HG02642 (cell line): ENCODE results near the gene FOXL2.
"Not testable (repeated sequence)": the region's sequence is repeated elsewhere in the genome, so short reads cannot be mapped to it uniquely, and the experiment has no call there.

Experiments
- ATAC-seq: cut with Tn5 transposase; IDR thresholded peaks from one replicate; pipeline ENCODE4 v1.9.1; 2021; ENCODE audit warnings: mild to moderate bottlenecking; ENCODE audit not compliant: unreplicated experiment, poor library complexity

The FOXL2 gene

DNA sequence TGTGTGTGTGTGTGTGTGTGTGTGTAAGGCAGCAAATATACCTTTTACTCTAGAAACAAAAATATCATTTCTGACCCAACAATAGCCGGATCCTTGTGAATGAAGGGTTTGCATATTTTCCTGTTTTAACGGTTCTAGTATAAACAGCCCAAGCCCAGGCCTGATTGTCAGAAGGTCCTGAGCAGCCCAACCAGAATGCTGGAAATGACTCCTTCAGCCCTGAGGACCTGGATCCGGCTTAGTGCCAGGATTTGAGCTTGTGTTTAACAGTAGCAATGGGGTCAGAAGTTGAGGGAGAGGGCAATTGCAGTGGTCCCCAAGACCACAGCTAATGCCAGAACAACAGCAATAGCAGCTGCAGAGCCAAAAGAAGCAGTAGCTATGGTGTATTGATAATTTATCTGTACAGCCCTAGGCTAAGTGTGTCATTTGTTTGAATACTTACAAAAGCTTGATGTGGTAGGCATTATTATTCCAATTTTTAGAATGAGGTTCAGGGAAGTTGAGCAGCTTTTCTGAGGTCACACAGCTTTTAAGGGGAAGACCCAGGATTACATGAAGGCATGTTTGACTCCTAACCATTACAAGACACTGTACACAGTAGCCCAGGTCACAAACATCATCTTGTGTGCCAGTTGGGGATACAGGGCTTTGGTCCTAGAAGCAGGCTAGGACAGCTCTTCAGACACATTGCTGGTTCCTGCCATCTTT is 12.8 kb downstream of the FOXL2 start:
- no peak for ATAC-seq

GRCh38 chr3:138933068-138933668 is 13.8 kb downstream of the FOXL2 start:
- no peak for ATAC-seq

DNA sequence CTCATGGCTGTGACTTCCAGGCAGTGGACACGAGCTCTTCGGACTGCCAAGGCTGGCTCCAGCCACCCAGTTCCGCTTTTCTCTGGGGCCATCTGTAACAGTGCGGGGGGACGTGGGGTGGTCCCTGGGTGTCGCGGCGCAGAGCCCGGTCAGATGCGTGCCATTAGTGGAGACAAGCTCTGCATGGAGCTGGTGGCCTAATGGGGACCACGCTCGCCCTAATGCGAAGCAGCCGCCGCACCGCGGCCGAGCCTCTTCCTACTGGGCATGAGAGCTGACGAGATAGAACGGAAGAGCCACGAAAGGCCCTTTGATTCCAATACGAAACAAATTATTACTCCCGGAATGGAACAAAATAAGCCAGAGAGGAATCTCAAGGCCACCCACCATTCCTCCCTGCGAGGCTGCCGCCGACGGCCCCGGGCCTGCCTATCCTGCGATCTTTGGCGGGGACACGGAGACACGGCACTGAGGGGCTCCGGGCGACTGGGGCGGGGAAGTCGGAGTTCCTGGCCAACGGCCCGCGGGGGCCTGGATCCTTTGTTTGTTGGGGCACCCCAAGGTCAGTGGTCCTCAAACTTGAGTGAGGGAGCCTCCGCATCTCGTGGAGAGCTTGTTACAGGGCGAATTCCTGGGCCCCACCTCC is 18.1 kb downstream of the FOXL2 start:
- ATAC-seq: no peak

GRCh38 chr3:138923531-138923994 is 23.4 kb downstream of the FOXL2 start:
- peak; percentile 80 for ATAC-seq

- ATAC-seq: not testable (repeated sequence)
These were observed 24.5 kb downstream of the FOXL2 start for GRCh38 chr3:138922400-138922799.

GRCh38 chr3:138921316-138922292 is 25.3 kb downstream of the FOXL2 start:
- no peak for ATAC-seq

- ATAC-seq: no peak
These were observed 27.6 kb downstream of the FOXL2 start for GRCh38 chr3:138919325-138919724.

- ATAC-seq: no peak
These were observed 30.1 kb downstream of the FOXL2 start for GRCh38 chr3:138916824-138917223.

GRCh38 chr3:138915503-138916498 is 31.1 kb downstream of the FOXL2 start:
- peak; percentile 89 for ATAC-seq

GRCh38 chr3:138914870-138915502 is 32.0 kb downstream of the FOXL2 start:
- ATAC-seq: peak; percentile 21

GRCh38 chr3:138913766-138914165 is 33.2 kb downstream of the FOXL2 start:
- no peak for ATAC-seq

DNA sequence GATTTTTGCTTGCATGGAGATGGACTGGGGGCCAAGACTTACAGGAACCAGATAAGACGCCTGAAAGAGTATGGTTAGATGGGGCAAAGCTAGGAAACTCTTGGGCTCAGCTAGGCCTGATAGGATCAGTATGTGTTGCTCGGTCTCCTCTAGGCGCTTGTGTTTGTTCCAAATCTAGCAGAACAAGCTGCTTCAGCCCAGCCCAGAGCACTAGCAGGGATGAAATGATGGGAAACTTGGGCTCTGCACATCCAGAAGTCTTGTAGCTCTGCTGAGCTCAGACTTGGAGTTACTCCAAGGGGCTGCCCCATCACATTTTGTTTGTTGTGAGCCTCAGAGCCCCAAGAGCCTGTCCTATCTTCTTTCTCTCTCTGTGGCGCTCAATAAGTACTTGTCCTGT is 34.7 kb downstream of the FOXL2 start:
- no peak for ATAC-seq

DNA sequence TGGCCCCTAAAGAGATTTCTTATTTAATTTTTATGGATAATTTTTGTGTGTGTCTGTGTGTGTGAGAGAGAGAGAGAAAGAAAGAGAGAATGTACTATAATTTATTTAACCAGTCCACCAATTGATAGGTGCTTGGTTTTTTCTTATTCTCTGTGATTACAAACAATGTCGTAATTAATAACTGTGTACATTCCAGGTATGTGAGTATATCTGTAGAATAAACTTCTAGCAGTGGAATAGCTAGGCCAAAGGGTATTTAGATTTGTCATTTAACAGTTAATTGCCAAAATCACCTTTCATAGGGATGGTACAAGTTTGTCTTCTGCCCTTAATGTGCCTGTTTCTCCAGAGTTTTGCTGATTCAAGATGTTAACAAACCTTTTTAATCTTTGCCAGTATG is 35.3 kb downstream of the FOXL2 start:
- ATAC-seq: no peak

GRCh38 chr3:138909904-138910303 is 37.0 kb downstream of the FOXL2 start:
- ATAC-seq: no peak

DNA sequence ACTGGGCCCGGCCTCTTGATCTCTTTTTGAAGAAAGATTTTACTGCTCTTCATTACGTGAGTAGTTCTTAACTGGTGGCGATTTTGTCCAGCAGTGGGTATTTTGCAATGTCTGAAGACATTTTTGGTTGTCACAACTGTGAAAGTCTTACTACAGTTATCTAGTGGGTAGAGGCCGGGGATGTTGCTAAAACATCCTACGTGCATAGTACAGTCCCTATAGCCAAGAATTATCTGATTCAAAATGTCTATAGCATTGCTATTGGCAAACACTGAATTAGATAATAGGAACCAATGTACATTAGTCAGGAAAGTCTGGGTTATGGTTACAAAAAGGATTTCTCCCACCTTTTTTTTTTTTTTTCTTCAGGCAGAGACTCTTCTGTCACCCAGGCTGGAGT is 38.1 kb downstream of the FOXL2 start:
- no peak for ATAC-seq

DNA sequence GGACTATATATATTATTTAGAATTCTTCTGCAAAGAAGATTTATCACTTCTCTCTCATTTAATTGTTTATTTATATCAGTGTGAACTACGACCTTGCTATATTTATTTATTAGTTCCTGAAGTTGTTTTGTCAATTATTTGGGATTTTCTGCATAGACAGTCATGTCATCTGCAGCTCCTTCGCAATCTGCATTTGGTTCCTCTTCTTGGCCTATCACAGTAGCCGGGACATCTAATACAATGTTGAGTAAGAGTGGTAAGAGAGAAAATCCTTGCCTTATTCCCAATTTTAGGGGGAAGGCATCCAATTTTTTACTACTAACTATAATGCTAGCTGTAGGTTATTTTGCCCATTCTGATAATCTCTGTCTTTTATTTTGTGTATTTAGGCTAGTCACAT is 39.4 kb downstream of the FOXL2 start:
- no peak for ATAC-seq

DNA sequence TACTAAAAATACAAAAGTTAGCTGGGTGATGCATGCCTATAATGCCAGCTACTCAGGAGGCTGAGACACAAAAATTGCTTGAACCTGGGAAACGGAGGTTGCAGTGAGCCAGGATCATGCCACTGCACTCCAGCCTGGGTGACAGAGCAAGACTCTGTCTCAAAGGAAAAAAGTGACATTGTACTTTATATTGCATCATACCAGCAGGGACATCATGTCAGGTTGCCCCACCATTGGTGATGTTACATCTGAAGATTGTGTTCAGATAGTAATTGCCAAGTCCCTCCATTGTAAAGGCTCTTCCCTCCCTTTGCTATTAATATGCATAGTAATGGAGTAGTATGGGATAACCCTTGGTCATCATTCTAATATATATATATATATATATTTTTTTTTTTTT is 44.8 kb downstream of the FOXL2 start:
- no peak for ATAC-seq

DNA sequence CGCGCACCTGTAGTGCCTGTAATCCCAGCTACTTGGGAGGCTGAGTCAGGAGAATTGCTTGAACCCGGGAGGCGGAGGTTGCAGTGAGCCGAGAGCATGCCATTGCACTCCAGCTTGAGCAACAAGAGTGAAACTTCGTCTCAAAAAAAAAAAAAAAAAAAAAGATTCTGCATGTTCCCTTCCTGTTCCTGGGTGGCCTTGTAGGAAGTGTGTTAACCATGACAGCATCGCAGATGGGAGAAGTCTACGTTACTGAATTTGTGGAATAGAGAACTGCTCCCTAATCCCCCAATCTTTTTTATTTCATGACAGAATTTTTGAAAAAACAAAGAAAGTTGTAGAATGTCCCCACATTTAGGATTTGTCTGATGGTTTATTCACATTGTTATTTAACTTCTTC is 45.4 kb downstream of the FOXL2 start:
- no peak for ATAC-seq
